ENCODE results near the gene PUS1.
"Not testable (repeated sequence)": the region's sequence is repeated elsewhere in the genome, so short reads cannot be mapped to it uniquely, and the experiment has no call there.

Gene PUS1

DNA sequence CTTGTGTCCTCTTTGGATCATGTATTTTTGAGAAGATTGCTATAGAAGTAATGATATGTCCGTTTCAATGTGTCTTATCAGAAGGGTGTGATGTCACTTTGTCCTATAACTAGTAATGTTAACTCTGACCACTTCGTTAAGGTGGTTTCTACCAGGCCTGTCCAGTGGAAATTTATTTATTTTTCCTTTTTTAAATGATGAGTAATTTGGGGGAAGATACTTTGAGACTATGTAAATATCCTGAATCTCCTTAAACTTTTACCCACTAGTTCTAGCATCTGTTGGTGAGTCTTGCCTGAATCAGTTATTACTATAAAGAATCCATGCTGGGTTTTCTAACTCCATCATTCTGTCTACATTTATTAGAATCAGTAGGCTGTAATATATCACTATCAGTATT is 36.0 kb downstream of the PUS1 start:
- no peak for DNase-seq

DNA sequence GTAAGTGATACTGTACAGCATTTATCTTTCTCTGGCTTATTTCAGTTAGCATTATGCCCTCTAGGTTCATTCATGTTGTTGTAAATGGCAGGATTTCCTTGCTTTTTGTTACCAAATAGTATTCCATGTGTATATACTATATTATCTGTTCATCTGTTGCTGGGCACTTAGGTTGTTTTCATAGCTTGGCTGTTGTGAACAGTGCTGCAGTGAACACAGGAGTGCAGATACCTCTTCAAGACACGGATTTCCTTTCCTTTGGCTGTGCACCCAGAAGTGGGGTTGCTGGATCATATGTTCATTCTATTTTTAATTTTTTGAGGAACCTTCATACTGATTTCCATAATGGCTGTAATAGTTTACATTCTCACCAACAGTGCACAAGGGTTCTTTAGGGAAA is 42.1 kb downstream of the PUS1 start:
- DNase-seq = no peak

DNA sequence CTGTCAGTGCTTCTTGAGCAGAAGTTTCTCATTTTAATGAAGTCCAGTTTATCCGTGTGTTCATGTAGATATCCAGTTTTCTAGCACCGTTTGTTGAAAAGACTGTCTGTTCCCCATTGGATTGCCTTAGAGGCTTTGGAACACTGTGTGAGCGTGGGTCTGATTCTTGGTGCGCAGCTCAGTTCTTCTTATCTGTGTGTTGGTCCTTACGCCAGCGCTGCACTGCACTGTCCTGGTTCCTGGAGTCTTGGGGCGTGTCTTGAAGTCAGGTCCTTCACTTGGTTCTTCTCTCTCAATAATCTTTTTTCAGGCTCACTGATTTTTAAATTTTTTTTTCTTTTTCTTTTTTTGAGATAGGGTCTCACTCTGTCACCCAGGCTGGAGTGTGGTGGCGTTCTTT is 46.2 kb downstream of the PUS1 start:
- DNase-seq = no peak

DNA sequence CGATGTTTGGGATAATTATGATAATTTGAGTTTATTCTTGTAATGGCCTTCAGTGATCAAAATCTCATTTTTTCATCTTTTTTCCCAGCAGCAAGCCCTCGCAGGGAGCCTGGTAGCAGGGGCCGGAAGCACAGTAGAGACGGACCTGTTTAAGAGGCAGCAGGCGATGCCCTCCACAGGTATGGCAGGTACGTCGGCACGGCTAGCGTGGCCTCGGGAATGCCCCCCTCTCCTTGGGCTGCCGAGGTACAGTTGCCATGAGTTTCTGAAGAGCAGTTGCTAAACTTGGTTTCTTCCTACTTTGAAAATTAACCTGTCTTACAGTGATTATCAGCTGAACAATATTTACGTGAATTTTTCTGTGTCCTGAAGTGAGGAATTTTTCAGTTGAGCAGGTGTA is 50.5 kb downstream of the PUS1 start:
- no peak for DNase-seq

DNA sequence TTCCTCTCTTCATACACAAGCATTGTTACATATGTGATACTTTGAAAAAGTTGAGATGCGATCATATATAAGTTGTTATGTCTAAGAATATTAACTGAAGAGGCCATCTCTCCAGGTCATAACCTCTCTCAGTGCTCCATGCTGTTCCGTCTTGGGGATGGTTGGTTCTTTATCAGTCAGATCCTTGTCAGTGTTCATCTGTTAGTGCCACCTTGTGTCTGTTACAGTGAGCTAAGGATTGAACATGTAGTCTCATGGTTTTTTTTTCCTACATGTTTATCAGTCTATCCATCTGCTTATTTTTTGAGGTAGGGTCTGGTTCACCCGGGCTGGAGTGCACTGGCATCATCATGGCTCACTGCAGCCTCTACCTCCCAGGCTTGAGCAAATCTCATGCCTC is 51.2 kb downstream of the PUS1 start:
- DNase-seq = no peak

DNA sequence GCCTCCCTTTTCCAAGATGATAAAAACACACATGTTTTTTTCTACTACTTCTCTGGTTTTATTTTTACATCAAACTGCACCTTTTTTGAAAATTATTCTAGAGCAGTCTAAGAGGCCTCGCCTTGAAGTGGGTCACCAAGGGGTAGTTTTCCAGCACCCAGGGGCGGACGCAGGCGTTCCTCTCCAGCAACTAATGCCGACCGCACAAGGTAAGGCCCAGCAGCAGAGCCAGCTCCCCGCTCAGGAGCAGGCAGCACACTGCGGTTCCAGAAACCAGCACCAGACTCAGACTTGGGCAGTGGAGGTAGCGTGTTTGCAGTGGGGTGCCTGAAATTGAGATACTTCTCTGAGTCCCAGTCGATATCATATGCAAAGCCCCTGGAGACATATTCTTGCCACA is 52.3 kb downstream of the PUS1 start:
- DNase-seq = no peak

DNA sequence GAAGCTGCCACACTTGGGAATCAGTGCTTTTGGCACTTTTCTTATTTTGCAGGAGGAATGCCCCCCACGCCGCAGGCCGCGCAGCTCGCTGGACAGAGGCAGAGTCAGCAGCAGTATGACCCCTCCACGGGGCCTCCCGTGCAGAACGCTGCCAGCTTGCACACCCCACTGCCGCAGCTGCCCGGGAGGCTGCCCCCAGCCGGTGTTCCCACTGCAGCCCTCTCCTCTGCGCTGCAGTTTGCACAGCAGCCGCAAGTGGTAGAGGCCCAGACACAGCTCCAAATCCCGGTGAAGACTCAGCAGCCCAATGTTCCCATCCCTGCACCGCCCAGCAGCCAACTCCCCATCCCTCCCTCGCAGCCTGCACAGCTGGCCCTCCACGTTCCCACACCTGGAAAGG is 53.0 kb downstream of the PUS1 start:
- no peak for DNase-seq

DNA sequence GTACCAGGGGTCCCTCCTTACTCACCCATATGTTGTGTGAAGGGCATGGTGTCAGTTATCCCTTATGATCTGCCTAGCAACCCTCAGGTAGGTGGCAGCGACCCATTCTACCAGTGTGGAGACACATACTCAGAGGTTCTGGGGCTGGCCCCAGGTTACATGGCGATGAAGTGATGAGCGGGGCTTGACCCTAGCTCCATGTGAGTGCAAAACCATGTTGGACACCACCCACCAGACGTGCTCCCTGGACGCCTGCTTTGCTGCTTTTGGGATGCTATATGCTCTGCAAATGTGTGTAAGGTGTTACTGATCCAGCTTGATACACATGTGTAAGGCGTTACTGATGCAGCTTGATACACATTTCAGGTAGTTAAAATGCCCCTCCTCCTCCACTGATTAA is 54.0 kb downstream of the PUS1 start:
- no peak for DNase-seq

DNA sequence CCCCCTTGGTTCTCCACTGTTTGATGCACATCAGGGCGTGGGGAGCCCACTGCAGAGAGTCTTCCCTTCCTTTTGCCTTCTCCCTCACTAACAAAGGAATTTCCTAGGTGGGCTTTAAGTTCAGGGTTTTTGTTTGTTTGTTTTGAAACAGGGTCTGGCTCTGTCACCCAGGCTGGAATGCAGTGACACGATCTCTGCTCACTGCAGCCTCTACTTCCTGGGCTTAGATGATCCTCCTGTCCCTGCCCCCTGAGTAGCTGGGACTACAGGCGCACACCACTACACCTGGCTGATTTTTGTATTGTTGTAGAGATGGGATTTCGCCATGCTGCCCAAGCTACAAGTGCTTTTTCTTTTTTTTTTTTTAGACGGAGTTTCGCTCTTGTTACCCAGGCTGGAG is 54.5 kb downstream of the PUS1 start:
- no peak for DNase-seq

DNA sequence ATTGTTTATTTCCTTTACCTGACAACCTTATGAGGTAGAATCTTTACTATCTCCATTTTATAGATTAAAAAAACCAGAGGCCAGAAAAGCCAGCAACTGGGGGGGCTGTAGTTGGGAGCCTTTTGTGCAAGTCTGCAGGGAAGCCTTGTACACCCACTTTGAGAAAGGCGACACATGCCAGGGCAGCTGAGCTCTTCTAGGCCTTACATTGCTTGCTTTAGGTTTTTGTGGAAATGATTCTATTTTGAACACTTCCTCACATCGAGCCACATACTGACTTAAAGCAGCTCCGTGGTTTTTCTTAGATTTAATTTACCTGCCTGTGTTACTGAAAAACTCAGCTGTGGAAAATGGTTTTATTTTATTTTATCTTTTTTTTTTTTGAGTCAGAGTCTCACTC is 55.3 kb downstream of the PUS1 start:
- no peak for DNase-seq

DNA sequence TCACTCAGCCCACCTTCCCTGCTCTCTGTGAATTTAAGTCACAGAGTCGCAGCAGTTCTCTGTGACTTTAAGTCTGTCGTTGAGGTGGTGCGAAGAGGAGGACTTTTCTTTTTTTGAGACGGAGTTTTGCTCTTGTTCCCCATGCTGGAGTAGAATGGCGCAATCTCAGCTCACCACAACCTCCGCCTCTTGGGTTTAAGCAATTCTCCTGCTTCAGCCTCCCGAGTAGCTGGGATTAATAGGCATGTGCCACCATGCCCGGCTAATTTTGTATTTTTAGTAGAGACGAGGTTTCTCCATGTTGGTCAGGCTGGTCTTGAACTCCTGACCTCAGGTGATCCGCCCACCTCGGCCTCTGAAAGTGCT is 56.4 kb downstream of the PUS1 start:
- not testable (repeated sequence) for DNase-seq

DNA sequence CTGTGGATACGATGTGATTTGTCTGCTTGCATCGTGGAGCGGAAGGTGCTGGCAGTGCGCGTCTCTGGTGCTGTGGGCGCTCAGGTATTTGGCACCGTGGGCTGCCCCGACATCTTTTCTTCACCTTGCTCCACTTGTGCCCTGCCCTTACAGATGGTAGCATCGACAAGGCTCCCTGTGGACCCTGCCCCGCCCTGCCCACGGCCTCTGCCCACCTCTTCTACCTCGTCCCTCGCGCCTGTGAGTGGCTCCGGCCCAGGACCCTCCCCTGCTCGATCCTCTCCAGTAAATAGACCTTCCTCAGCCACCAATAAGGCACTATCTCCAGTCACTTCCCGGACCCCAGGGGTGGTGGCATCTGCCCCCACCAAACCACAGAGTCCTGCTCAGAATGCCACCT is 57.3 kb downstream of the PUS1 start:
- no peak for DNase-seq

DNA sequence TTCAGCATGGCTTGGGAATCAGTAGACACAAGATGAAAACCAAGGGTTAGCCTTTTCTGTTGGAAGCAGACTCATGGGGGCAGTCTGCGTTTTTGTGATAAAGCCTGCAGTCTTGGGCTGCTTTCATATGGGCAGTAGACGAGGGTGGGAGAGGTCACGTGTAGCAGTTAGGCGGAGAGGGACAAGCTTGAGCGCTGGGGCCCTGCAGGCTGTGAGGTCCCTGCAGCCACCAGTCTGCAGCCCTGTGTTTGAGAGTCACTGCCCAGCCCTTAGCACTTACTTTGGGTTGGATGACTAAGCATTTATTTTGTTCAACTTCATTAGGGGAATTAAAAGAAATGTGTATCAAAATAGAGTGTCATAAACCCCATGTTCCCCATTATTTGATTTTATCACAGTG is 57.8 kb downstream of the PUS1 start:
- no peak for DNase-seq

DNA sequence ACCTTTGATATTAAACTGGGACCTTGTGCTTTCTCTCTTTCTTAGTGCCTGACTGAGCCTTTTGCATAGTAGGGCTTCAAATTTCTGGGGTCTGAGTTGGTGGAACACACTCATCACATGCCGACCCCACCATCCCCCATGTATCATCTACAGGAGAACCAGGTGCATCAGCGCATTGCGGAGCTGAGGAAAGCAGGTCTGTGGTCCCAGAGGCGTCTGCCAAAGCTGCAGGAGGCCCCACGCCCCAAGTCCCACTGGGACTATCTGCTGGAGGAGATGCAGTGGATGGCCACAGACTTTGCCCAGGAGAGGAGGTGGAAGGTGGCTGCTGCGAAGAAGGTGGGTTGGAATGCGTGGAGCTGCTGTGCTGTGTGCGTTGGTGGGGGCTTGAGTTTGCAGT is 58.5 kb downstream of the PUS1 start:
- DNase-seq = no peak

DNA sequence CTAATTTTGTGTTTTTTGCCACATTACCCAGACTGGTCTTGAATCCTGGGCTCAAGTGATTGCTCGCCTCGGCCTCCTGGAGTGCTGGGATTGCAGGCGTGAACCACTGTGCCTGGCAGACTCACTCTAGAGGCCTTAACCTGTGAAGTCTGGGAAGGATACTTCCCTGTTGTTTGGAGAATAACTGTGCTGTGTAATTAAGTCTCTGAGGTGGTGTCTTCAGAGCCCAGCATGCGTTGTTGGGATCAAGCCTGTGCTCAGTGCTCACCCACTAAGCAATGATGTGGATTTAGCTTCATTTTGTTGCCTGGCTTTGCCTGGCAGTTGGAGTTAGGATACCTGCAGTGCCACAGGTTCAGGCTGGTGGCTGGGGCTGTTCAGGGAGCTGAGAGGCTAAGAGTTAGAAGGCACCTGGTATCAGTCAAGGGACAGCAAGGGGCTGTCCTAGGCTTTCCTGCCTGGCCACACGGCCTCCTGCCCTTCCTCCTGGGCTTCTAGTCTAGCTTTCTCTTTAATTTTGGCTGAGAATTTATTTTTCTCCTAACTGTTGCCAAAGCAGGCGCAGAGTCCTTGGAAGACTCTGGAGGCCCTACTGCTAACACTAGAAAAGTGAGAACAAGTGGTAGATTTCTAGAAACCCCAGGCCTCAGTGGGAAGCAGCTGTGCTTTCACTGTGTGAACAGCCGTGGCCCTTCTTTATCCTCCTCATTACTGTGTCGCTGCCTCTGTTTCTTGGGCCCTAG is 59.1 kb downstream of the PUS1 start:
- no peak for DNase-seq

DNA sequence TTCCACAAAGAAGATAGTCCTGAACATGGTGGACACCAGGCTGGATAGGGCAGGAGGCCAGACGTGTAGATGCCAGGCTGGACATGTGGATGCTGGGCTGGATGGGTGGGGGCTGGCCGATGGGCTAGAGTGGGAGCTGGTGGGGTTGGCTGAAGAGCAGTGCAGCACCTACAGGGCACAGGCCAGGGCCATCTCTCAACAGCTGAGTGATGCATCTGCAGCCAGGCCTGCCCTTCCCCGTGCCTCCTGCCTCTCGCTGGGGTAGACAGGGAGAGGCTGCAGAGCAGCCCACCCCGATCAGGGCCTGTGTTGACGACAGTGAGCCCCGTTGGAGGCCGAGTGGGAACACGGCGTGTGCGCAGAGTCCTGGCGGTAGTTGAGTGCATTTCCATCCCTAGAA is 59.9 kb downstream of the PUS1 start:
- no peak for DNase-seq

DNA sequence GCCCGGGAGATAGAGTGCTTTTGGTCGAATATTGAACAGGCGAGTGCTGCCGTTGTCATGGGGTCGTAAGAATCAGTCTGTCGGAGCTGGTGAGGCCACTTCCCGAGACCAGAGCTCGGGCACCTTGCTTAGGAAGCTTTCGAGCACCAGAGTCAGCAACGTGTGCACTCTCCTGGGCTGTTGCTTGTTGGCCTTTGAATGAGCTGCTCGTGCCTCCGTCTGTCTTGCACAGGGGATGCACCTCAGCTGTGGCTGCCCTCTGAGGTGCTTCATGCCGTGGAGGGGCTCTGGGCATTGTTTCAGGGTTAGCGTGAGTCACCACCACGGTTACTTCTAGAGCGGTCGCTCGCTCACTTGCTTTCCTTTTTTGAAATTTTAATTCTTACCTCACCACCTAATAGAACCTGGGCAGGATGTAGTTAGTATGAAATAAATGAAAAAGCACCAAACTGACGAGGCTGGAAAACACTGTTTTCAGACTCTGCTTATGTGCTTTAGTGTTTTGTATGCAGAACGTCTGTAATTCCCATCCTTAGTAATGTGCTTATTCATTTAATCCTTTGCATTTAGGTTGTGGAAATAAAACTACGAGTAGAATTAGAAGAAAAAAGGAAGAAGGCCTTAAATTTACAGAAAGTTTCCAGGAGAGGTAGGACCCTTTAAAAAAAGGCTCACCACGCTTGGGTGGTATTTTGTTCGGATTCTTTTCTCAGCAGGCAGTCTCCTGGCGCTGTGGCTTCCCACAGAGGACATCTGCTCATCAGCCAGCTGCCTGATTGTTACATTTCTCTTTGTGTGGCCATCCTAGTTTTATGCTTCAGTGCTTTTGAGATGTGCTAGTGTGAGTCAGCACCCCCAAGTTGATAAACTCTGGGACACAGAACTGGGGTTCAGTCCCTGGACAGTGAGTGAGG is 61.2 kb downstream of the PUS1 start:
- DNase-seq = peak; percentile 8

DNA sequence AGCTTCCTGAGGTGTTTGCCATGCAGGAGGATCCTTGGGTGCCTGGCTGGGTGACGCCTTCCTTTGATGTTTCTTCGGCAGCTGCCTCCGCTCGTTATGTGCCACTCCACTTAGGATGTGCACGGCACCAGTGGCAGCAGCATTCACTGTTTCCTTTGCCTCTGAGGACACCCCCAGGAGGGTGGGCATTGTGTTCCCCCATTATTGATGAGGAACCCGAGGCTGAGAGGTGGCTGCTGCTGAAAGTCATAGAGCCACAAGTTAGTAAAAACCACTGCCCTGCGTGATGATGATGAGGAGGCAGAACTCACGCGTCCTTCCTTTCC is 61.9 kb downstream of the PUS1 start:
- no peak for DNase-seq

DNA sequence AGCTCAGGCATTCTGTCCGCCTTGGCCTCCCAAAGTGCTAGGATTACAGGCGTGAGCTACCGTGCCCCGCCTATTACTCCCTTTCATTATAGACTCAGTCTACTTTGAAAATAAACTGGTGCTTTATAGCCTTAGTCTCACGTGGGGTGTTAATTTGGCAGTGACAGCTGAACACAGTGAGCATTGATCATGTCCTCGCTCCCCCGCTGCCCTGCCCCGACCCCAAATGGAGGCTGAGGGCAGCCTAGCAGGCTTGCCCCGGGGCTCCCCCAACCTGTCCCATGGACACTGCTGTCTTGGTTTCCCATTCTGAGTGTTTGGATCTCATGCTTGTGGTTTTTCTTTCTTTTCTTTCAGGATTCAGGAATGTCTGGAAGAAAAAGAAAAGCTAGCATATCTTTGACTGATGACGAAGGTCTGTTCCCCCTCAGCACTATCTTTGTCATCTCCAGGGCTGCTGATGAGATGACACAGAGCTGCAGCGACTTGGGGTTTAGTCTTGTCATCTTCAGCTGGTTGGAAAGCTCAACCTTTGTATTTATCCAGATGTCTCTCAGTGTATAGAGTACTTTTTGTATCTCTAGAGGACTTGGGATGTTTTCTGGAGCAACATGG is 62.8 kb downstream of the PUS1 start:
- DNase-seq = peak; percentile 28

DNA sequence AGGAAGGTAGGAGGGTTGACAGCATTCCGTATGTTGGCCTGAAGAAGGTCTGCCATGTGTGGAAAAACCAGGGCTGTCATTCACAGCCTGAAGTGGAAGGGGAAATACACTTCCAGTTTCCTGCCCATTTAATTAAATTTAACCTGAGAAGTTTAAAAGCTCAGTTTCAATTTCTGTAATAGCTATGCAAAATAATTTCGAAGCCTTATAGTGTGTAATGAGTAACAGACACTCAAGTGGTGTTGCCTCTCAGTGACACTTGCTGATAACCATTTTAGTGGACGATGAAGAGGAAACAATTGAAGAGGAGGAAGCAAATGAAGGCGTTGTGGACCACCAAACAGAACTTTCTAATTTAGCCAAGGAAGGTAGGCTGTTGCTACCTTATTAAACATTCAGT is 65.5 kb downstream of the PUS1 start:
- no peak for DNase-seq

Measured in fibroblast of skin of right biceps (primary cell).